GM12878 (cell line): ENCODE measurements around the gene R3HDM2. TPM values are rescaled to one million over a fixed set of nuclear protein-coding genes. Genes with fewer than 3 reads are reported as not detected.
A peak's percentile ranks its signal among the peaks of the same experiment; 100 is the strongest.

Source experiments
- ATAC-seq: fragments of 200-7000 bp; cut with Tn5 transposase; 3 replicates; pipeline ENCODE4 v1.9.1; 2020; ENCODE audit warnings: mild to moderate bottlenecking, moderate library complexity
- BruUV-seq: library from RNA; stranded (reverse); fragments of 400-500 nt; replicated peaks from 2 replicates; lab custom pipeline; 2021; lab: Mats Ljungman, UMichigan
- CTCF ChIA-PET: fragments of 300-600 bp; sonication (Branson Sonifier 250); formaldehyde crosslinking; extraction: SDS; loops from one replicate; lab custom pipeline; 2021; ENCODE audit warnings: inconsistent platforms; lab: Yijun Ruan, JAX
- POLR2A ChIA-PET: fragments of 350-600 bp; formaldehyde crosslinking; extraction: SDS; loops from one replicate; lab custom pipeline; 2021; ENCODE audit warnings: inconsistent platforms; lab: Charles Lee
- RAD21 ChIA-PET: fragments of 300-600 bp; sonication (Branson Sonifier 250); formaldehyde crosslinking; loops from one replicate; lab custom pipeline; 2023; ENCODE audit warnings: antibody characterized with exemption; ENCODE audit not compliant: unreplicated experiment; lab: Charles Lee
- SMC1A ChIA-PET: fragments of 300-600 bp; sonication (Branson Sonifier 250); formaldehyde crosslinking; loops from one replicate; lab custom pipeline; 2023; ENCODE audit not compliant: unreplicated experiment, uncharacterized antibody; lab: Charles Lee
- DNase-seq: peaks from one replicate; pipeline ENCODE4 v3.0.0-alpha.2; 2011; ENCODE audit warnings: low read depth, low spot score
- FAIRE-seq: peaks from 3 replicates; lab custom pipeline; 2011; peaks lifted over from hg19 to GRCh38; lab: Jason Lieb, UNC
- H2AFZ ChIP-seq: 2 replicates; pipeline ENCODE4 v1.6.0; 2011; ENCODE audit warnings: low read depth, low read length, control low read depth; ENCODE audit not compliant: control insufficient read depth
- H3K27ac ChIP-seq: 2 replicates; pipeline ENCODE4 v1.5.1; 2011; ENCODE audit warnings: control low read depth; ENCODE audit not compliant: control insufficient read depth, insufficient read depth
- H3K27me3 ChIP-seq, 2 experiments: replicated peaks in 1 of 2; 2 replicates each; pipeline versions ENCODE4 v1.6.0 to v1.6.1; 2011; ENCODE audit warnings: low read length in 1 of 2; ENCODE audit not compliant: control insufficient read depth in 2 of 2, insufficient read depth in 2 of 2
- H3K36me3 ChIP-seq, 2 experiments: 2 replicates each; pipeline ENCODE4 v1.5.1; 2011; ENCODE audit warnings: low read length in 1 of 2; ENCODE audit not compliant: control insufficient read depth in 2 of 2, insufficient read depth in 2 of 2
- H3K4me1 ChIP-seq: 2 replicates; pipeline ENCODE4 v1.6.1; 2011; ENCODE audit warnings: mild to moderate bottlenecking, low read length, moderate library complexity, mixed read lengths; ENCODE audit not compliant: control insufficient read depth, insufficient read depth
- H3K4me2 ChIP-seq: 2 replicates; pipeline ENCODE4 v1.6.0; 2011; ENCODE audit warnings: control low read depth; ENCODE audit not compliant: control insufficient read depth, insufficient read depth
- H3K4me3 ChIP-seq: fragments of 200-600 bp; sonication (generic); 2 replicates; pipeline ENCODE4 v1.5.1; 2016
- H3K79me2 ChIP-seq: 2 replicates; pipeline ENCODE4 v1.6.0; 2011; ENCODE audit warnings: low read length; ENCODE audit not compliant: control insufficient read depth, insufficient read depth
- H3K9ac ChIP-seq: 2 replicates; pipeline ENCODE4 v1.8.0; 2011; ENCODE audit warnings: low read length, control low read depth, mixed read lengths; ENCODE audit not compliant: control insufficient read depth, insufficient read depth
- H3K9me3 ChIP-seq: replicated peaks from 3 replicates; pipeline ENCODE4 v1.5.1; 2011; ENCODE audit warnings: mild to moderate bottlenecking, low read length; ENCODE audit not compliant: control insufficient read depth, insufficient read depth
- H4K20me1 ChIP-seq: 2 replicates; pipeline ENCODE4 v1.6.0; 2011; ENCODE audit not compliant: control insufficient read depth, insufficient read depth
- ATF7 ChIP-seq: fragments of 450-650 bp; IDR thresholded peaks from 2 replicates; pipeline ENCODE4 v1.6.1; 2016; ENCODE audit warnings: low read depth, mild to moderate bottlenecking
- BMI1 ChIP-seq: fragments of 450-650 bp; IDR thresholded peaks from 2 replicates; pipeline ENCODE4 v1.6.1; 2016; ENCODE audit warnings: mild to moderate bottlenecking, moderate library complexity, borderline replicate concordance
- CBFB ChIP-seq: IDR thresholded peaks from 2 replicates; pipeline ENCODE4 v1.6.1; 2016; ENCODE audit warnings: antibody characterized with exemption, low read depth
- CBX5 ChIP-seq: sonication (generic); IDR thresholded peaks from 2 replicates; pipeline ENCODE4 v1.6.1; 2016; ENCODE audit warnings: low read depth, moderate library complexity, mild to moderate bottlenecking, inconsistent platforms
- CHD4 ChIP-seq: fragments of 200-600 bp; sonication (generic); IDR thresholded peaks from 2 replicates; pipeline ENCODE4 v1.6.1; 2016; ENCODE audit warnings: mild to moderate bottlenecking
- CREM ChIP-seq: IDR thresholded peaks from 2 replicates; pipeline ENCODE4 v1.6.1; 2014; ENCODE audit warnings: antibody characterized with exemption, low read depth
- ESRRA ChIP-seq: IDR thresholded peaks from 2 replicates; pipeline ENCODE4 v1.6.1; 2012; ENCODE audit warnings: mild to moderate bottlenecking, low read length, improper control_type of control experiment
- GATAD2B ChIP-seq: fragments of 450-650 bp; conservative IDR thresholded peaks from 2 replicates; pipeline ENCODE4 v1.6.1; 2017; ENCODE audit warnings: low read depth, mild to moderate bottlenecking, moderate library complexity
- HDAC6 ChIP-seq: fragments of 200-600 bp; sonication (generic); IDR thresholded peaks from one replicate; pipeline ENCODE4 v1.8.0; 2017; ENCODE audit warnings: antibody characterized with exemption; ENCODE audit not compliant: unreplicated experiment
- IKZF2 ChIP-seq, 2 experiments: fragments of 450-650 bp; IDR thresholded peaks; 2 replicates each; pipeline ENCODE4 v1.6.1; 2017; ENCODE audit warnings: mild to moderate bottlenecking in 2 of 2, moderate library complexity in 2 of 2
- JUNB ChIP-seq: IDR thresholded peaks from 2 replicates; pipeline ENCODE4 v1.6.1; 2016; ENCODE audit warnings: antibody characterized with exemption, mild to moderate bottlenecking
- MEF2B ChIP-seq: fragments of 450-650 bp; IDR thresholded peaks from 2 replicates; pipeline ENCODE4 v1.6.1; 2018; ENCODE audit warnings: mild to moderate bottlenecking, moderate library complexity; ENCODE audit not compliant: partially characterized antibody, poor library complexity, severe bottlenecking
- MTA2 ChIP-seq: fragments of 450-650 bp; IDR thresholded peaks from 2 replicates; pipeline ENCODE4 v1.6.1; 2016; ENCODE audit warnings: low read depth, mild to moderate bottlenecking, moderate library complexity
- NFXL1 ChIP-seq: fragments of 450-650 bp; IDR thresholded peaks from 2 replicates; pipeline ENCODE4 v1.6.1; 2017; ENCODE audit warnings: antibody characterized with exemption, mild to moderate bottlenecking, borderline replicate concordance
- NR2F1 ChIP-seq: fragments of 450-650 bp; conservative IDR thresholded peaks from 2 replicates; pipeline ENCODE4 v1.6.1; 2017; ENCODE audit warnings: mild to moderate bottlenecking
- NRF1 ChIP-seq: conservative IDR thresholded peaks from 2 replicates; pipeline ENCODE4 v1.6.1; 2011; ENCODE audit warnings: mild to moderate bottlenecking, low read depth, low read length, improper control_type of control experiment
- RAD51 ChIP-seq: fragments of 450-650 bp; IDR thresholded peaks from 2 replicates; pipeline ENCODE4 v1.6.1; 2016; ENCODE audit warnings: moderate library complexity, mild to moderate bottlenecking, inconsistent platforms
- RUNX3 ChIP-seq: IDR thresholded peaks from 2 replicates; pipeline ENCODE4 v1.6.1; 2012; ENCODE audit warnings: low read length, inconsistent platforms
- SIN3A ChIP-seq: IDR thresholded peaks from 2 replicates; pipeline ENCODE4 v1.6.1; 2012; ENCODE audit warnings: low read depth, low read length, improper control_type of control experiment
- SREBF1 ChIP-seq: IDR thresholded peaks from 2 replicates; pipeline ENCODE4 v1.6.1; 2012; ENCODE audit warnings: mild to moderate bottlenecking, low read length
- SUZ12 ChIP-seq: fragments of 200-600 bp; sonication (generic); IDR thresholded peaks from one replicate; pipeline ENCODE4 v1.6.1; 2018; ENCODE audit warnings: antibody characterized with exemption, mild to moderate bottlenecking; ENCODE audit not compliant: unreplicated experiment
- WRNIP1 ChIP-seq: IDR thresholded peaks from 2 replicates; pipeline ENCODE4 v1.6.1; 2011; ENCODE audit warnings: low read depth, low read length, improper control_type of control experiment, borderline replicate concordance
- YBX1 ChIP-seq: fragments of 450-650 bp; IDR thresholded peaks from 2 replicates; pipeline ENCODE4 v1.6.1; 2016; ENCODE audit warnings: antibody characterized with exemption
- WGBS: methylation state at CpG from one replicate; pipeline ENCODE4 v1.1.6; 2016; ENCODE audit warnings: low lambda C conversion rate; ENCODE audit not compliant: insufficient replicate concordance, insufficient coverage; ENCODE audit errors: missing lambda C conversion rate; 5-methylcytosine and 5-hydroxymethylcytosine counted together
- in situ Hi-C: fragments of 300-500 bp; cut with MboI; formaldehyde crosslinking; loops from 9 replicates; pipeline ENCODE4 v1.14.3; 2018; ENCODE audit warnings: mixed read lengths
- intact Hi-C: fragments of 100-400 bp; cut with micrococcal nuclease; formaldehyde crosslinking; loops from one replicate; pipeline ENCODE4 v1.14.2; 2022; ENCODE audit not compliant: unreplicated experiment
- polyA plus RNA-seq, 11 experiments: library from polyadenylated mRNA; depleted of rRNA in 4 of 11; unstranded in 6 of 11; stranded (reverse) in 5 of 11; fragments of >200 nt; fragmentation: Nextera tagmentation in 4 of 11; fragmentation: Illumina TruSeq in 1 of 11; extraction: Ambion mirVana in 4 of 11; extraction: Trizol in 1 of 11; gene quantifications; 1 replicate in 1 of 11; 2 replicates in 10 of 11; pipeline versions ENCODE4 v1.2.1 to v1.2.3, GENCODE V29; 2011 to 2016; ENCODE audit warnings: inconsistent platforms in 2 of 11, missing spikeins in 2 of 11, low read depth in 1 of 11
- total RNA-seq, 4 experiments: library from RNA; depleted of rRNA in 3 of 4; stranded (reverse); fragments of >200 nt in 3 of 4; fragmentation: Illumina TruSeq in 1 of 4; extraction: Trizol in 1 of 4; gene quantifications; 2 replicates each; pipeline versions ENCODE4 v1.2.1 to v1.2.3, GENCODE V29; 2013 to 2021
- TF ChIP-seq, protein P1 (sequence below): fragments of 450-650 bp; formaldehyde crosslinking; IDR thresholded peaks from 2 replicates; pipeline ENCODE4 v1.4.0; 2022; ENCODE audit warnings: mild to moderate bottlenecking, moderate library complexity

R3HDM2 gene
- total and polyA plus RNA-seq, 10 of the 15 experiments (the other 5 are each of a cell fraction or from before 2014, with no cell fraction given): 4.6 to 26.1 (median 11.2) TPM

- H3K36me3 ChIP-seq: no peaks in the 10 kb centered on the region
- H4K20me1 ChIP-seq: no peaks in the 10 kb centered on the region
- ATAC-seq: peak; percentile 1; the same call in 2 of the 3 replicates
- CTCF ChIA-PET: interaction anchor here (0.6 to 11.0 kb wide), 60 partner anchors 8 to 354 kb away, joined by 3 to 540 read pairs (median 6); partner anchors contain the start of genes DCTN2, INHBC, SHMT2 and STAC3
- no peaks in the 10 kb centered on the region for H3K27me3 ChIP-seq
- no peak for TF ChIP-seq YBX1
- TF ChIP-seq RAD51: no peak
- 0 out of 2 replicates have a peak, but pooled peaks have one; percentile 29 for TF ChIP-seq NR2F1
- no peak for TF ChIP-seq NRF1
- TF ChIP-seq HDAC6: no peak
- no peak for TF ChIP-seq MTA2
- TF ChIP-seq RUNX3: no peak
- TF ChIP-seq WRNIP1: no peak
- no peak for TF ChIP-seq MEF2B
- TF ChIP-seq IKZF2 (IDR thresholded peaks at IDR 0.05): peak; percentile 9 to 41; a peak in 2 of 4 replicates
- TF ChIP-seq SREBF1: no peak
- peak; percentile 29; the same call in 1 of the 2 replicates for TF ChIP-seq CREM
- TF ChIP-seq, protein P1, sequence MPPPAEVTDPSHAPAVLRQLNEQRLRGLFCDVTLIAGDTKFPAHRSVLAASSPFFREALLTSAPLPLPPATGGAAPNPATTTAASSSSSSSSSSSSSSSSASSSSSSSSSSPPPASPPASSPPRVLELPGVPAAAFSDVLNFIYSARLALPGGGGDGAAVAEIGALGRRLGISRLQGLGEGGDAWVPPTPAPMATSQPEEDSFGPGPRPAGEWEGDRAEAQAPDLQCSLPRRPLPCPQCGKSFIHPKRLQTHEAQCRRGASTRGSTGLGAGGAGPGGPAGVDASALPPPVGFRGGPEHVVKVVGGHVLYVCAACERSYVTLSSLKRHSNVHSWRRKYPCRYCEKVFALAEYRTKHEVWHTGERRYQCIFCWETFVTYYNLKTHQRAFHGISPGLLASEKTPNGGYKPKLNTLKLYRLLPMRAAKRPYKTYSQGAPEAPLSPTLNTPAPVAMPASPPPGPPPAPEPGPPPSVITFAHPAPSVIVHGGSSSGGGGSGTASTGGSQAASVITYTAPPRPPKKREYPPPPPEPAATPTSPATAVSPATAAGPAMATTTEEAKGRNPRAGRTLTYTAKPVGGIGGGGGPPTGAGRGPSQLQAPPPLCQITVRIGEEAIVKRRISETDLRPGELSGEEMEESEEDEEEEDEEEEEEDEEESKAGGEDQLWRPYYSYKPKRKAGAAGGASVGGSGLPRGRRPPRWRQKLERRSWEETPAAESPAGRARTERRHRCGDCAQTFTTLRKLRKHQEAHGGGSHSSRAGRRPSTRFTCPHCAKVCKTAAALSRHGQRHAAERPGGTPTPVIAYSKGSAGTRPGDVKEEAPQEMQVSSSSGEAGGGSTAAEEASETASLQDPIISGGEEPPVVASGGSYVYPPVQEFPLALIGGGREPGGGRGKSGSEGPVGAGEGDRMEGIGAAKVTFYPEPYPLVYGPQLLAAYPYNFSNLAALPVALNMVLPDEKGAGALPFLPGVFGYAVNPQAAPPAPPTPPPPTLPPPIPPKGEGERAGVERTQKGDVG: no peak
- peak; percentile 65 for TF ChIP-seq ATF7
- no peak for TF ChIP-seq CBFB
- no peak for TF ChIP-seq GATAD2B
- no peak for TF ChIP-seq NFXL1
- TF ChIP-seq ESRRA: no peak
- no peak for TF ChIP-seq JUNB
- TF ChIP-seq CHD4: no peak
- TF ChIP-seq BMI1: no peak
- TF ChIP-seq SUZ12: no peak
- no peak for TF ChIP-seq CBX5
- no peak for TF ChIP-seq SIN3A
- no peaks in the 10 kb centered on the region for H3K79me2 ChIP-seq
- DNase-seq: no peak
- H3K4me1 ChIP-seq: peaks cover 6% of the 10 kb centered on the region
- no peak for FAIRE-seq
- H3K4me2 ChIP-seq: no peak overlapping the region
- intact Hi-C loops (no loop called here), in situ Hi-C loops (loop anchor here (10.0 kb wide), 1 partner anchor 138 kb away; no protein-coding TSS in a partner anchor)
- RAD21 ChIA-PET: interaction anchor here (0.6 to 6.8 kb wide), 39 partner anchors 8 to 769 kb away, joined by 3 to 224 read pairs (median 5); partner anchors contain the start of genes DDIT3, INHBC, SHMT2 and STAC3
- WGBS: 25% methylated on average over 9 of the region's 9 CpGs
- no TSS peak for BruUV-seq
- SMC1A ChIA-PET: interaction anchor here (0.7 to 7.6 kb wide), 45 partner anchors 7 to 239 kb away, joined by 3 to 226 read pairs (median 3); partner anchors contain the start of genes ARHGAP9, INHBC and SHMT2
- H3K27ac ChIP-seq: no peak overlapping the region
- no peak overlapping the region for H3K9ac ChIP-seq
- H3K4me3 ChIP-seq: no peak overlapping the region
- no peaks in the 10 kb centered on the region for H3K9me3 ChIP-seq
- H2AFZ ChIP-seq: peak overlapping the region; percentile 76
- POLR2A ChIA-PET: interaction anchor here (0.5 to 6.1 kb wide), 23 partner anchors 8 to 210 kb away, joined by 3 to 29 read pairs (median 4); partner anchors contain the start of genes DDIT3 and INHBC
Observed at GRCh38 chr12:57452181-57452936, 21.5 kb upstream of the R3HDM2 start.
